ENCODE results near the gene ARL4D. TPM values are rescaled to one million over a fixed set of nuclear protein-coding genes. Genes with fewer than 3 reads are reported as not detected.
A peak's percentile ranks its signal among the peaks of the same experiment; 100 is the strongest.

Gene ARL4D
- total and polyA plus RNA-seq, 2 donors (not counting 1 experiment from before 2014, with no cell fraction given): 11.3 to 14.5 TPM

DNA sequence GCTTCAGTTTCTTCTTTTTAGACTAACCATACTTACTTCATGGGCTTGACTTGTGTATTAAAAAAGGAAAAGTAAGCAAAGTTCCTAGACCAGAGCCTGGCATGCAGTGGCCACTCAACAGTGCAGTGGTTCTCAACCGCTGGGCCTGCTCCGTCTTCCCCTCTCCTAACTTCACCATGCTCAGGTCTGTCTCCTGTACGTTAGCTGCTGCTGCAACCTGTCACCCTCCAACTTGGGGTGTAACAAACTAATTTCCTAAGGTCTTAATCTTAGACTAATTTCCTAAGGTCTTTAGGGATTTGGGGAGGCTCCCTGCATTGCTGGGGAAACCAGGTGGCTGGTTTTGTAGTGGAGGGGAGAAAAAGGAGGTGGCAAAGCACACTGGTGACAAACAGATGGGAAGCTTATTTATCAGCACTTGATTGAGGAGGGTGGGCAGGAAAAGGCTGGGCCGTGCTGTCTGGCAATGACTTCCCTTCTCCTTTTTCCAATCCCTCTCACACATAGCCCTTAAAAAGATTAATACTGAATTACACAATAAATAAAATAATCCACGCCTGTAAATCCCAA lies 2.2 kb upstream of the ARL4D start:
- WGBS (ENCODE audit: insufficient coverage): 83% methylated on average over 3 of the region's 5 CpGs
- H3K27ac ChIP-seq (ENCODE audit: low read length in 2 of 2): no peak overlapping the region
- H2AFZ ChIP-seq (ENCODE audit: insufficient read depth, low read depth, low read length, poor library complexity, severe bottlenecking): peak overlapping the region; percentile 12
- peak overlapping the region; percentile 37 for H3K4me2 ChIP-seq (replicated peaks; ENCODE audit: low read depth, low read length, poor library complexity, severe bottlenecking)
- Mint-ChIP-seq H3K4me1 (peaks cover 59% of the 10 kb centered on the region), H3K27me3 (no peaks in the 10 kb centered on the region), H3K9me3 (ENCODE audit: insufficient read depth) (no peaks in the 10 kb centered on the region), H3K27ac (peak overlapping the region; percentile 59), H3K4me3 (peak overlapping the region; percentile 50)
- ATAC-seq (ENCODE audit: low read depth) (no peak), DNase-seq (no peak)
- no peaks in the 10 kb centered on the region for H3K27me3 ChIP-seq (replicated peaks in 1 of 4; ENCODE audit: control extremely low read depth in 1 of 4, control insufficient read depth in 3 of 4, insufficient read depth in 4 of 4, low read length in 3 of 4)
- ChIA-PET POLR2A (interaction anchor here (1.3 to 4.3 kb wide), 3 partner anchors 9 to 87 kb away, joined by 3 to 51 read pairs (median 3); partner anchors contain the start of gene DHX8), CTCF (interaction anchor here (1.2 to 11.5 kb wide), 5 partner anchors 8 to 87 kb away, joined by 3 to 218 read pairs (median 14); partner anchors contain the start of gene DHX8)
- H4K20me1 ChIP-seq (ENCODE audit: control insufficient read depth, insufficient read depth, low read length, poor library complexity, severe bottlenecking): no peaks in the 10 kb centered on the region
- H3K36me3 ChIP-seq (replicated peaks in 1 of 2; ENCODE audit: control extremely low read depth in 1 of 2, control insufficient read depth in 1 of 2, extremely low read depth in 1 of 2, insufficient read depth in 2 of 2, low read length in 1 of 2): no peaks in the 10 kb centered on the region
- TF ChIP-seq, protein P1, sequence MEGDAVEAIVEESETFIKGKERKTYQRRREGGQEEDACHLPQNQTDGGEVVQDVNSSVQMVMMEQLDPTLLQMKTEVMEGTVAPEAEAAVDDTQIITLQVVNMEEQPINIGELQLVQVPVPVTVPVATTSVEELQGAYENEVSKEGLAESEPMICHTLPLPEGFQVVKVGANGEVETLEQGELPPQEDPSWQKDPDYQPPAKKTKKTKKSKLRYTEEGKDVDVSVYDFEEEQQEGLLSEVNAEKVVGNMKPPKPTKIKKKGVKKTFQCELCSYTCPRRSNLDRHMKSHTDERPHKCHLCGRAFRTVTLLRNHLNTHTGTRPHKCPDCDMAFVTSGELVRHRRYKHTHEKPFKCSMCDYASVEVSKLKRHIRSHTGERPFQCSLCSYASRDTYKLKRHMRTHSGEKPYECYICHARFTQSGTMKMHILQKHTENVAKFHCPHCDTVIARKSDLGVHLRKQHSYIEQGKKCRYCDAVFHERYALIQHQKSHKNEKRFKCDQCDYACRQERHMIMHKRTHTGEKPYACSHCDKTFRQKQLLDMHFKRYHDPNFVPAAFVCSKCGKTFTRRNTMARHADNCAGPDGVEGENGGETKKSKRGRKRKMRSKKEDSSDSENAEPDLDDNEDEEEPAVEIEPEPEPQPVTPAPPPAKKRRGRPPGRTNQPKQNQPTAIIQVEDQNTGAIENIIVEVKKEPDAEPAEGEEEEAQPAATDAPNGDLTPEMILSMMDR (IDR thresholded peaks at IDR 0.05): no peak
- TF ChIP-seq EZH2 (IDR thresholded peaks at IDR 0.05; ENCODE audit: borderline replicate concordance, insufficient read depth, low read depth, low read length, poor library complexity, severe bottlenecking): no peak
- H3K9me3 ChIP-seq (ENCODE audit: control extremely low read depth in 1 of 3, control insufficient read depth in 2 of 3, insufficient read depth in 1 of 3, low read length in 2 of 3): no peaks in the 10 kb centered on the region
- H3K79me2 ChIP-seq (ENCODE audit: control insufficient read depth, insufficient read depth, low read length): peaks cover 8% of the 10 kb centered on the region
- no peak overlapping the region for H3K9ac ChIP-seq (ENCODE audit: low read length)
- H3K4me1 ChIP-seq (ENCODE audit: control insufficient read depth in 2 of 2, insufficient read depth in 2 of 2, low read length in 2 of 2): peaks cover 40 to 65% of the 10 kb centered on the region in 2 donors
- intact Hi-C loops (cut with micrococcal nuclease): loop anchor here (10.0 kb wide), 1 partner anchor 178 kb away; no protein-coding TSS in a partner anchor
- peak overlapping the region in 1 of 5 experiments; percentile 10 for H3K4me3 ChIP-seq (ENCODE audit: control extremely low read depth in 1 of 5, extremely low read depth in 1 of 5, insufficient read depth in 1 of 5, low read depth in 2 of 5, low read length in 4 of 5)

GRCh38 chr17:43399839-43400328 lies 1.1 kb downstream of the ARL4D start:
- no peaks in the 10 kb centered on the region for H3K27me3 Mint-ChIP-seq
- H3K27ac Mint-ChIP-seq: peak overlapping the region; percentile 53
- intact Hi-C loops (cut with micrococcal nuclease): loop anchor here (10.0 kb wide), 1 partner anchor 175 kb away; no protein-coding TSS in a partner anchor
- H3K4me3 Mint-ChIP-seq: peak overlapping the region; percentile 90
- no peaks in the 10 kb centered on the region for H3K9me3 ChIP-seq (ENCODE audit: control extremely low read depth in 1 of 3, control insufficient read depth in 2 of 3, insufficient read depth in 1 of 3, low read length in 2 of 3)
- peak overlapping the region; percentile 80 for H3K9ac ChIP-seq (ENCODE audit: low read length)
- no peaks in the 10 kb centered on the region for H4K20me1 ChIP-seq (ENCODE audit: control insufficient read depth, insufficient read depth, low read length, poor library complexity, severe bottlenecking)
- peak overlapping the region in 4 of 5 experiments; percentile 75 to 81 (median 78) for H3K4me3 ChIP-seq (ENCODE audit: control extremely low read depth in 1 of 5, extremely low read depth in 1 of 5, insufficient read depth in 1 of 5, low read depth in 2 of 5, low read length in 4 of 5)
- H3K4me1 Mint-ChIP-seq: peaks cover 65% of the 10 kb centered on the region
- ChIA-PET CTCF (interaction anchor here (1.4 to 11.5 kb wide), 4 partner anchors 11 to 274 kb away, joined by 3 to 218 read pairs (median 13); partner anchors contain the start of gene DHX8), POLR2A (interaction anchor here (0.7 to 4.0 kb wide), 4 partner anchors 13 to 566 kb away, joined by 3 to 48 read pairs (median 12); partner anchors contain the start of gene DHX8)
- H3K4me1 ChIP-seq (ENCODE audit: control insufficient read depth in 2 of 2, insufficient read depth in 2 of 2, low read length in 2 of 2): peaks cover 35 to 60% of the 10 kb centered on the region in 2 donors
- TF ChIP-seq, protein P1 (IDR thresholded peaks at IDR 0.05): no peak
- TF ChIP-seq EZH2 (IDR thresholded peaks at IDR 0.05; ENCODE audit: borderline replicate concordance, insufficient read depth, low read depth, low read length, poor library complexity, severe bottlenecking): no peak
- no peak overlapping the region for H2AFZ ChIP-seq (ENCODE audit: insufficient read depth, low read depth, low read length, poor library complexity, severe bottlenecking)
- WGBS (ENCODE audit: insufficient coverage): 99% methylated on average over 25 of the region's 28 CpGs
- no peaks in the 10 kb centered on the region for H3K9me3 Mint-ChIP-seq (ENCODE audit: insufficient read depth)
- H3K79me2 ChIP-seq (ENCODE audit: control insufficient read depth, insufficient read depth, low read length): peaks cover 8% of the 10 kb centered on the region
- peak overlapping the region; percentile 82 for H3K4me2 ChIP-seq (replicated peaks; ENCODE audit: low read depth, low read length, poor library complexity, severe bottlenecking)
- DNase-seq (no peak), ATAC-seq (ENCODE audit: low read depth) (no peak)
- H3K36me3 ChIP-seq (replicated peaks in 1 of 2; ENCODE audit: control extremely low read depth in 1 of 2, control insufficient read depth in 1 of 2, extremely low read depth in 1 of 2, insufficient read depth in 2 of 2, low read length in 1 of 2): no peaks in the 10 kb centered on the region
- no peaks in the 10 kb centered on the region for H3K27me3 ChIP-seq (replicated peaks in 1 of 4; ENCODE audit: control extremely low read depth in 1 of 4, control insufficient read depth in 3 of 4, insufficient read depth in 4 of 4, low read length in 3 of 4)
- H3K27ac ChIP-seq (ENCODE audit: low read length in 2 of 2): no peak overlapping the region
